Activated naive CD8-positive, alpha-beta T cell (primary cell): ENCODE measurements around the gene MBNL2.

Source experiments
- H3K27ac Mint-ChIP-seq: one replicate; pipeline ENCODE4 v1.8.0; 2021; ENCODE audit warnings: mixed read lengths
- H3K27me3 Mint-ChIP-seq: one replicate; pipeline ENCODE4 v1.8.0; 2021; ENCODE audit warnings: mixed read lengths
- H3K36me3 Mint-ChIP-seq: one replicate; pipeline ENCODE4 v1.8.0; 2021; ENCODE audit warnings: mixed read lengths
- H3K4me1 Mint-ChIP-seq: one replicate; pipeline ENCODE4 v1.8.0; 2021; ENCODE audit warnings: low read depth, mixed read lengths
- H3K4me3 Mint-ChIP-seq: one replicate; pipeline ENCODE4 v1.8.0; 2021; ENCODE audit warnings: mild to moderate bottlenecking, mixed read lengths
- H3K9me3 Mint-ChIP-seq: one replicate; pipeline ENCODE4 v1.8.0; 2021; ENCODE audit warnings: low read depth, mixed read lengths

MBNL2 gene

DNA sequence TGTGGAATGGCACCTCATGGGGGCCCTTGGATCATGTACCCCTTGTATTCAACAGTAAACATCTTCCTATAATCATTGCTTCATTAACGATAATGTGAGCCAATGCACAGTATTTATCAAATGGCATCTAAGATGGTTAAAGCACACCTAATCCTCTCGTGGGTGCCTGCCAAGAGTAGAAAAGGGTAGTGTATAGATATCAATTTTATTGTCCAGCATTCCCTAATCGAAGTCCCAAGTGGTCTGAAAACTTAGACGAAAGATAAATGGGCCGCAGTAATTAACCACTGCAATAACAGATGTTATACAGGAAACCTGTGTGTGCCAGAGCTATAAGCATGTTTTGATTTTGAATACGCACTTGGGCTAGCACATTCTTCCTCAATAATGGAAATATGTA, 667 bp upstream of the MBNL2 start:
- Mint-ChIP-seq H3K4me3 (peak overlapping the region; percentile 94), H3K27ac (peak overlapping the region; percentile 96), H3K9me3 (no peaks in the 10 kb centered on the region), H3K36me3 (no peaks in the 10 kb centered on the region), H3K4me1 (peaks cover 43% of the 10 kb centered on the region), H3K27me3 (no peaks in the 10 kb centered on the region)

DNA sequence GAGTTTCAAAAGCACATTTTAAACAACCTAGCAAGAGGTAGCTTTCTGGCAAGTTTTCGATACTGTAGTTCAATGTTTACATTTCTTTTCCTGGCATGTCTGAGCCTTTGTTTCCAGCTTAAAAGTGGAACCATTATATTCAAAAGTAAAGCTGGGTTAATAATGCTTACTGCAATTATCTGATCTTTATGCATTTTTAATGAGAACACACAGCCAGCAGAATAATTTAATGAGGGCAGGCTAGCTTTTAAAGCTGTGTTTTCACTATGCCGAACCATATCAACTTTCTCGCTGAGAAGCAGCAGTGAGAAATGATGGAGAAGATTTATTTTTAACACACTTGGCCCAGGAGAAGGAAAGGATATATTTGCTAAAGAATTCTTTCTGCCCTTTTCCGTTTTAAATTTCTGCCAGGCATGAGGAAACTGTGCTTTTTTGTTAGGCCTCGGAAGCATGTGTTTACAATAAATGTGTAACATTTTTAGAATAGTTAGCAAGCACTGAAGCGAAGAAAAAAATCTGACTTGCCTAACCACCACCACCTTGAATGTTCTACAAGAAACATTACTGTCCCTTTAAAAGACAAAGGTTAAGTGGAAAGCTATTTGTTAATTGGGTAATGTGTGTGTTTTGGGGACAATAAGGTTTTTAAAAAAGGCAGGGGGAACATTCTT, 1.0 kb downstream of the MBNL2 start:
- Mint-ChIP-seq H3K36me3 (no peaks in the 10 kb centered on the region), H3K4me3 (peak overlapping the region; percentile 94), H3K27ac (peak overlapping the region; percentile 93), H3K27me3 (no peaks in the 10 kb centered on the region), H3K9me3 (no peaks in the 10 kb centered on the region), H3K4me1 (peaks cover 57% of the 10 kb centered on the region)

DNA sequence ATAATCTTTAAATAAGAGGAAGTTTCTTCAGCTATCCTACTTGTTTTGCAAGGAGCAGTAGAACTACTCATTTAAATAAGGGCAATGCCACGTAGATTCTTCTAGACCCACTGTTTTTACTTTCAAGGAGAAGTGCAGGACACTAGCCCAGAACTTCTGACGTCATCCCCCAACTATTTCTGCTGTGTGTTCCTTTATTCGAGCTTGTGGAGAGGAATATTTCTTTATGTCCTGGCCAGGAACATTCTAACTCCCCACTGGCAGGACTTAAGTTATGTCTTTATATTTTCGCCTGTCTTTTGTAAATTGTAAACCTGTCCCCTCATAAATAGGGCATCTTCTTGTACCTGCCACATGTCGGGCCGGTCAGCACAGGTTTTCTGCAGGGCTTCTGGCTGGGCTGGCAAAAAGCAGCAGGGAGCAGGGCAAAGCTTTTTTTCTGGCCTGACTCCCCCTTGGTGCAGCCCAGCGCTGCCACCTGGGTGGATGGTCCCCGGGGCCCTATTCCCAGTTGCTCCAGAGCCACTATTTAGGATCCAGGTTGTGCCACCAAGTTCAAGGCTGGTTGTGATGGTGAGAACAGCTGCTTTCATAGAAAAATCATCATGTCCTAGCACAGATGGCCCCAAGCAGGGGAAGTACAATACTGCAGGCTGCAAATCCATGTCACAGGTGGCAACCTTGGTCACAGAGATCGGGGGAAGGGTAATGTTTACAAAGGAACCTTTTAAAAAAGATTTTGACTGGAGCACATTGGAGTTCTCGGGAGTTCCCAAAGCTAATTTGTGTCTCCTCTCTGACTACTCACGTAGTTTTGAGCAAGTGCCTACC, 1.8 kb downstream of the MBNL2 start:
- Mint-ChIP-seq H3K27ac (peak overlapping the region; percentile 93), H3K4me3 (peak overlapping the region; percentile 94), H3K9me3 (no peaks in the 10 kb centered on the region), H3K27me3 (no peaks in the 10 kb centered on the region), H3K36me3 (no peaks in the 10 kb centered on the region), H3K4me1 (peaks cover 57% of the 10 kb centered on the region)

GRCh38 chr13:97224544-97225300, 2.6 kb downstream of the MBNL2 start:
- Mint-ChIP-seq H3K36me3 (peaks cover 5% of the 10 kb centered on the region), H3K4me1 (peaks cover 62% of the 10 kb centered on the region), H3K27ac (peak overlapping the region; percentile 93), H3K9me3 (no peaks in the 10 kb centered on the region), H3K27me3 (no peaks in the 10 kb centered on the region), H3K4me3 (peak overlapping the region; percentile 94)

- Mint-ChIP-seq H3K9me3 (no peaks in the 10 kb centered on the region), H3K4me1 (peaks cover 66% of the 10 kb centered on the region), H3K27ac (peak overlapping the region; percentile 93), H3K4me3 (peak overlapping the region; percentile 94), H3K36me3 (peaks cover 6% of the 10 kb centered on the region), H3K27me3 (no peaks in the 10 kb centered on the region)
These were observed 3.4 kb downstream of the MBNL2 start for GRCh38 chr13:97225533-97225932.

GRCh38 chr13:97226013-97226412, 3.9 kb downstream of the MBNL2 start:
- Mint-ChIP-seq H3K36me3 (peaks cover 6% of the 10 kb centered on the region), H3K27ac (peak overlapping the region; percentile 93), H3K27me3 (no peaks in the 10 kb centered on the region), H3K9me3 (no peaks in the 10 kb centered on the region), H3K4me1 (peaks cover 68% of the 10 kb centered on the region), H3K4me3 (peak overlapping the region; percentile 94)

GRCh38 chr13:97226788-97227627, 4.9 kb downstream of the MBNL2 start:
- Mint-ChIP-seq H3K27ac (peak overlapping the region; percentile 85), H3K4me3 (peak overlapping the region; percentile 89), H3K9me3 (no peaks in the 10 kb centered on the region), H3K4me1 (peaks cover 67% of the 10 kb centered on the region), H3K27me3 (no peaks in the 10 kb centered on the region), H3K36me3 (peaks cover 9% of the 10 kb centered on the region)

DNA sequence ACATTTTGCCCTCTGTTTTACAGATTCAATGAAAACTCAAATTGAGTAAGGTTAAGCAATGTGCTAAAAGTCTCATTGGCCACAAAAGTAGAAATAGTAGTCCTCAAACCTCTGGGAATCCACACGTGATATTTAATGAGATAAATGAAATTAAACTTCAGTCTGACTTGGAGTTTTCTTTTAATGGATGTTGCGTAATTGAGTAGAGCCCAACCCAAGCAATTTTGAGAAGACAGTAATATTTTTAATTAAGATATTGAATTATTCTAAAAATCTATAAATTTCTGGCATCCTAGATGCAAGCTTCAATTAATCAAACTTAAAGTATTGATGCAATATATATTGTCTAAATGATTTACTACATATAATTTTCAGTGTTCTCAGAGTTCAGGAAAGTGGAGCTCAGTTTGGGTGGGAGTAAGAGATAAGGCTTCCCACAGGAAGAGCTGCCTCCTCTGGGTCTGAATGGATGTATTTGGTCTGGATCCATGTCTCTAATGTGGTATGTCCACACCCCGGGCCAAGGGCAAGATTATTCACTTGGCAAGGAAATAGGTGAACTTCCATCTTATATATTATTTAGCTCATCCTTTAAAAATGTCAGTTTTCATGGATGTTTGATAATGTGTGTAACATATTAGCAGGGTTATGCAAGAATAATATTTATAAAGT, 6.9 kb downstream of the MBNL2 start:
- H3K9me3 Mint-ChIP-seq: no peaks in the 10 kb centered on the region

GRCh38 chr13:97229699-97230098, 7.6 kb downstream of the MBNL2 start:
- Mint-ChIP-seq H3K36me3 (peaks cover 18% of the 10 kb centered on the region), H3K4me3 (no peak overlapping the region), H3K27me3 (no peaks in the 10 kb centered on the region), H3K27ac (peak overlapping the region; percentile 61), H3K9me3 (no peaks in the 10 kb centered on the region), H3K4me1 (peaks cover 67% of the 10 kb centered on the region)

More for the DNA sequence above, 6.9 kb downstream of the MBNL2 start:
- Mint-ChIP-seq H3K4me1 (peaks cover 67% of the 10 kb centered on the region), H3K36me3 (peaks cover 13% of the 10 kb centered on the region), H3K27me3 (no peaks in the 10 kb centered on the region), H3K27ac (no peak overlapping the region), H3K4me3 (no peak overlapping the region)

GRCh38 chr13:97231118-97231828, 9.1 kb downstream of the MBNL2 start:
- no peaks in the 10 kb centered on the region for H3K27me3 Mint-ChIP-seq
- H3K36me3 Mint-ChIP-seq: peaks cover 19% of the 10 kb centered on the region
- no peaks in the 10 kb centered on the region for H3K9me3 Mint-ChIP-seq
- H3K4me3 Mint-ChIP-seq: no peak overlapping the region
- peaks cover 63% of the 10 kb centered on the region for H3K4me1 Mint-ChIP-seq
- no peak overlapping the region for H3K27ac Mint-ChIP-seq

DNA sequence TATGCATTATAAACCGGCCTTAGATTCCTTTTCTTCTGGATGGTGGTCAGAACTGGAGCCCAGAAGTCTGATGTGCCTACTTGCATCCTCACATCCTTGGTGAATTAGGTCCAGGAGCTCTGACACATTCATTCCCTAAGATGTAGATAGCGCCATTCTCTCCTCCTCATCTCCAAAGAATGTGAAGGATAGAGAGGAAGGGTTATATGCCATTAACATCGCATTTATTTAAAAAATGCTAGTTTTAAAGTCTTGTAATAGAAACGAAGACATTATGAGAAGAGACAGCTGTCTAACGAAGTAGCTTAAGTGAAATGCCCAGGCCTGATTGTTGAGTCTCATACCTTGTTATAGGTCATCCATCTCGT, 9.7 kb downstream of the MBNL2 start:
- no peak overlapping the region for H3K4me3 Mint-ChIP-seq
- no peak overlapping the region for H3K27ac Mint-ChIP-seq
- H3K9me3 Mint-ChIP-seq: no peaks in the 10 kb centered on the region
- H3K36me3 Mint-ChIP-seq: peaks cover 19% of the 10 kb centered on the region
- no peaks in the 10 kb centered on the region for H3K27me3 Mint-ChIP-seq
- peaks cover 62% of the 10 kb centered on the region for H3K4me1 Mint-ChIP-seq

- no peak overlapping the region for H3K4me3 Mint-ChIP-seq
- H3K4me1 Mint-ChIP-seq: peaks cover 59% of the 10 kb centered on the region
These were observed 11.4 kb downstream of the MBNL2 start for GRCh38 chr13:97233499-97233898.

DNA sequence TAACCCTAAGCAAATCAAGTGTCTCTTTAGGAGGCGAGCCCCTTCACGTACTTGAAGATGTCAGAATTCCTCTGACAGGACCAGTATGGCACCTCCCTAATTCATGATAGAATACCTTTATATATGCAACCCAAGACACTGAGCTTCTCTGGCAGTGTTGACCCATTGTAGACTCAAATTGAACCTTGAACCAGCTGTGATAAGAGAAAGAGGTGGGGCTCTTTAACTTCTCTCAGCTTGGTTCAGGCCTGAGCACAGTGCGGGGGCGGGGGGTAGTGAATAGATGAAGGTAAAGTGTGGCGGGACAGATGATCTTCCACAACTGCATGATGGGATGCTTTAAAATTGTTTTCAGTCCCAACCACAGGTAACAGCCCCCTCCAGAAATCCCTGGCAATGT, 12.1 kb downstream of the MBNL2 start:
- H3K4me3 Mint-ChIP-seq: no peak overlapping the region
- peaks cover 28% of the 10 kb centered on the region for H3K36me3 Mint-ChIP-seq
- H3K9me3 Mint-ChIP-seq: no peaks in the 10 kb centered on the region
- peaks cover 67% of the 10 kb centered on the region for H3K4me1 Mint-ChIP-seq
- no peaks in the 10 kb centered on the region for H3K27me3 Mint-ChIP-seq
- H3K27ac Mint-ChIP-seq: no peak overlapping the region

More at GRCh38 chr13:97233499-97233898, 11.4 kb downstream of the MBNL2 start:
- Mint-ChIP-seq H3K27ac (no peak overlapping the region), H3K27me3 (no peaks in the 10 kb centered on the region), H3K9me3 (no peaks in the 10 kb centered on the region), H3K36me3 (peaks cover 26% of the 10 kb centered on the region)
